Trophoblast cell (in vitro differentiated cells and primary cell): ENCODE measurements around the gene RAB6B.

ENCODE experiments used
- DNase-seq, 2 donors: peaks; one replicate each; pipeline ENCODE4 v3.0.0-alpha.2; 2016
- H2AFZ ChIP-seq: 2 replicates; pipeline ENCODE4 v1.6.1; 2013; ENCODE audit warnings: low read length, moderate library complexity, mild to moderate bottlenecking; ENCODE audit not compliant: insufficient read depth, poor library complexity
- H2AK5ac ChIP-seq: 2 replicates; pipeline ENCODE4 v1.6.1; 2013; ENCODE audit warnings: mild to moderate bottlenecking, low read length
- H2BK120ac ChIP-seq: 2 replicates; pipeline ENCODE4 v1.6.1; 2013; ENCODE audit warnings: low read length, mild to moderate bottlenecking, moderate library complexity; ENCODE audit not compliant: insufficient read depth, poor library complexity
- H2BK12ac ChIP-seq: 2 replicates; pipeline ENCODE4 v1.6.1; 2013; ENCODE audit warnings: mild to moderate bottlenecking, low read length, moderate library complexity
- H2BK5ac ChIP-seq: 2 replicates; pipeline ENCODE4 v1.6.1; 2013; ENCODE audit warnings: low read length, low read depth, moderate library complexity, mild to moderate bottlenecking; ENCODE audit not compliant: poor library complexity
- H3K14ac ChIP-seq: 2 replicates; pipeline ENCODE4 v1.6.1; 2013; ENCODE audit warnings: mild to moderate bottlenecking, low read length
- H3K18ac ChIP-seq: 2 replicates; pipeline ENCODE4 v1.6.1; 2013; ENCODE audit warnings: mild to moderate bottlenecking, low read length
- H3K23ac ChIP-seq: 2 replicates; pipeline ENCODE4 v1.6.1; 2013; ENCODE audit warnings: low read length
- H3K27ac ChIP-seq: 2 replicates; pipeline ENCODE4 v1.5.1; 2013; ENCODE audit warnings: low read depth, mild to moderate bottlenecking, inconsistent platforms, low read length, moderate library complexity
- H3K27me3 ChIP-seq: 2 replicates; pipeline ENCODE4 v1.6.1; 2013; ENCODE audit warnings: inconsistent platforms, mild to moderate bottlenecking, low read length, moderate library complexity; ENCODE audit not compliant: insufficient read depth
- H3K36me3 ChIP-seq, 2 experiments: 1 replicate in 1 of 2; 2 replicates in 1 of 2; pipeline ENCODE4 v1.6.1; 2013; ENCODE audit warnings: low read length in 2 of 2, mild to moderate bottlenecking in 2 of 2, moderate library complexity in 1 of 2; ENCODE audit not compliant: insufficient read depth in 2 of 2, control insufficient read depth in 1 of 2
- H3K4ac ChIP-seq: 2 replicates; pipeline ENCODE4 v1.6.1; 2013; ENCODE audit warnings: low read depth, mild to moderate bottlenecking, low read length, moderate library complexity
- H3K4me1 ChIP-seq, 2 experiments: 1 replicate in 1 of 2; 2 replicates in 1 of 2; pipeline ENCODE4 v1.6.1; 2013; ENCODE audit warnings: low read length in 2 of 2, mild to moderate bottlenecking in 2 of 2, moderate library complexity in 1 of 2; ENCODE audit not compliant: insufficient read depth in 2 of 2, control insufficient read depth in 1 of 2
- H3K4me2 ChIP-seq: 2 replicates; pipeline ENCODE4 v1.6.1; 2013; ENCODE audit warnings: inconsistent platforms, mild to moderate bottlenecking, low read length, moderate library complexity
- H3K4me3 ChIP-seq: 2 replicates; pipeline ENCODE4 v1.5.1; 2013; ENCODE audit warnings: mild to moderate bottlenecking, low read depth, low read length, inconsistent platforms
- H3K79me1 ChIP-seq: one replicate; pipeline ENCODE4 v1.6.1; 2013; ENCODE audit warnings: low read length
- H3K79me2 ChIP-seq: 2 replicates; pipeline ENCODE4 v1.6.1; 2013; ENCODE audit warnings: low read length, mild to moderate bottlenecking; ENCODE audit not compliant: control insufficient read depth, insufficient read depth, poor library complexity
- H3K9ac ChIP-seq: 2 replicates; pipeline ENCODE4 v1.6.1; 2013; ENCODE audit warnings: mild to moderate bottlenecking, low read length
- H3K9me3 ChIP-seq: 2 replicates; pipeline ENCODE4 v1.6.1; 2013; ENCODE audit warnings: low read depth, mild to moderate bottlenecking, control low read depth, inconsistent platforms, low read length; ENCODE audit not compliant: insufficient read depth
- H4K12ac ChIP-seq: 2 replicates; pipeline ENCODE4 v1.6.1; 2013; ENCODE audit warnings: low read depth, mild to moderate bottlenecking, low read length, moderate library complexity
- H4K8ac ChIP-seq: 2 replicates; pipeline ENCODE4 v1.6.1; 2013; ENCODE audit warnings: low read depth, mild to moderate bottlenecking, low read length, moderate library complexity
- H4K91ac ChIP-seq: one replicate; pipeline ENCODE4 v1.6.1; 2013; ENCODE audit warnings: low read depth, mild to moderate bottlenecking, low read length, moderate library complexity
- WGBS: extraction: QIAGEN DNeasy Blood & Tissue Kit; methylation state at CpG from one replicate; pipeline ENCODE4 v1.1.7; 2013; ENCODE audit warnings: missing lambda C conversion rate; ENCODE audit not compliant: insufficient read length, insufficient coverage; ENCODE audit errors: extremely low coverage; 5-methylcytosine and 5-hydroxymethylcytosine counted together

The RAB6B gene

DNA sequence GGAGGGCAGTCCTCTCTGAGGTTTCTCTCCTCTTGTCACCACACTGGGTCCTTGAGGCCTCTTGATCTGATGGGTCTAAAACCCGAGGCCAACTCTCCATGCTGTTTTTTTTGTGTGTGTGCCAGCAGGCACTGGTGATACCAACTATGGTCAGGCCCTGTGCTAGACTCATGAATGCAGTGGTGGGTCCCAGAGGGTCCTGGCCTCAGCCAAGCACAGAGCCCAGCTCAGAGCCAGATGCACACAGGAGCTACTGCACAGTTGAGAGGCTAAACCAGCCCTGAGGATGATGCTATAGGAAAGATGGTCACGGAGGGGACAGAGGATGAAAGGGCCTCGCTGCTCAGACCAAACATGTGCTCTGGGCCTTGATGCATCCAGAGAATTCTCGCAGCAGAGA is 33.5 kb downstream of the RAB6B start:
- Histone ChIP-seq H3K4me1 (no peaks in the 10 kb centered on the region), H4K12ac (no peak overlapping the region), H3K36me3 (no peaks in the 10 kb centered on the region), H3K14ac (no peak overlapping the region), H4K91ac (no peak overlapping the region), H2BK12ac (no peak overlapping the region), H3K27me3 (no peaks in the 10 kb centered on the region), H3K79me1 (no peaks in the 10 kb centered on the region), H3K27ac (no peak overlapping the region), H2BK120ac (no peak overlapping the region), H3K9ac (no peak overlapping the region), H2AFZ (no peak overlapping the region), H4K8ac (no peak overlapping the region), H3K4ac (no peak overlapping the region), H3K23ac (no peak overlapping the region), H3K4me2 (no peak overlapping the region), H2BK5ac (no peak overlapping the region), H3K9me3 (no peaks in the 10 kb centered on the region), H3K4me3 (no peak overlapping the region), H2AK5ac (no peak overlapping the region), H3K18ac (no peak overlapping the region), H3K79me2 (no peaks in the 10 kb centered on the region)
- WGBS: no CpG with 5 or more reads among the region's 4 CpGs
- no peak for DNase-seq

DNA sequence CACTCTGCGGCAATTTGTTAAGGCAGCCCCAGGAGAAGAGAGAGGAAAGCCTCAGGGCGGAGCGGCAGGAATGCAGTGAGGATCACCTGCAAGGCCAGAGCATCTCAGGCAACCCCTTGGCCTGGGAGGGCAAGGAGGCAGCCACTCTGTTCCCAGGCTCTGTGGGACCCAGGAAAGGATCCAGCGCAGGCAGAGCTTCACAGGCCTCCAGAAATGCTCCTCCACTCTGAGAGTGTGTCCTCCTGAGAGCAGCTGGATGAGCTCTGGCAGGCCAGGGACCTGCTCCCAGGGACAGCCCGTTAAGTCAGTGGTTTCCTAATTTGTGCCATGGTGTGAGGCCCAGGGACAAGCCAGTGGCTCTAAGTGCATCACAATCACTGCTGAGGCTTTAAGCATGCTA is 35.2 kb downstream of the RAB6B start:
- Histone ChIP-seq H3K4me1 (no peaks in the 10 kb centered on the region), H3K9me3 (no peaks in the 10 kb centered on the region), H3K9ac (no peak overlapping the region), H3K18ac (no peak overlapping the region), H3K4me3 (no peak overlapping the region), H3K23ac (no peak overlapping the region), H3K27me3 (no peaks in the 10 kb centered on the region), H2AK5ac (no peak overlapping the region), H2AFZ (no peak overlapping the region), H2BK5ac (no peak overlapping the region), H3K14ac (no peak overlapping the region), H3K27ac (no peak overlapping the region), H4K8ac (no peak overlapping the region), H3K4me2 (no peak overlapping the region), H4K12ac (no peak overlapping the region), H3K79me2 (no peaks in the 10 kb centered on the region), H3K4ac (no peak overlapping the region), H2BK12ac (no peak overlapping the region), H2BK120ac (no peak overlapping the region), H4K91ac (no peak overlapping the region), H3K36me3 (no peaks in the 10 kb centered on the region), H3K79me1 (no peaks in the 10 kb centered on the region)
- no peak for DNase-seq
- no CpG with 5 or more reads among the region's 5 CpGs for WGBS

DNA sequence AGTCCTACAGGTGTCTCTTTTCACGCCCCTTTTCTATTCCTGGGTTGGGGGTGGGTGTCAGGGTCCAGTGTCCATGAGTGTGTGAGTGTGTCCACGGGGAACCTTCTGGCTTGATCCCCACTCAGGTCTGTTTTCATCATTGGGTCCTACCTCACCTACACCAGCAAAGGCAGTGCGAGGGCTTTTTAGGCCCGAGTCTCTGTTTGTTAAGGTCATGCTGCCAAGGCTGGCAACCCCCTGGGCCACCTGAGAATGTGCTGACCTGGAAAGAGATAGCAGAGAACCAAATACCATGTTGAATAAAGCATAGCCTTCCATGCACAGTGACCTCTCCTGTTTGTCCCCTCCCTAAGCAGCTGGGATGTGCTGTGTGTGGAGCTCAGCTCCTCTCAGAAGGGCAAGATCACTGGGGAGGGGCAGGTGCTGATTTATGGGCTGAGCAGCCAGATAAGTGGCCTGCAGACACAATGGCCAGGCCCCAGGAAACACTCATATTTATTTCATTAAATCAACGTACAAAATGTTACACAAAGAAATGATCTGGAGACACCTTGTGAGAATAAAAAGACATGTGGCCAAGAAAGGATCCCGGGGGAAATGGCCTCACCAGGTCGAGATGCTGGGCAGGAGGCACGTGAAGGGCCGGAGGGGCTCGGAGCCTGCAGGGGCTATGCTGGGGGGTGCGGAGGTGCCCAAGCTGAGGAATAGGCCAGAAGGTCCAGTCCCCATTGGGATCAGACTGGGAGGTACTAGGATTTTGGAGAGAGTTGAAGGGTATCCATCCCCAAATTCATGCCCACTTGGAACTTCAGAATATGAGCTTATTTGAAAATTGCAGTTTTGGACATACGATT is 36.1 kb downstream of the RAB6B start:
- no peak overlapping the region for H3K4ac ChIP-seq

DNA sequence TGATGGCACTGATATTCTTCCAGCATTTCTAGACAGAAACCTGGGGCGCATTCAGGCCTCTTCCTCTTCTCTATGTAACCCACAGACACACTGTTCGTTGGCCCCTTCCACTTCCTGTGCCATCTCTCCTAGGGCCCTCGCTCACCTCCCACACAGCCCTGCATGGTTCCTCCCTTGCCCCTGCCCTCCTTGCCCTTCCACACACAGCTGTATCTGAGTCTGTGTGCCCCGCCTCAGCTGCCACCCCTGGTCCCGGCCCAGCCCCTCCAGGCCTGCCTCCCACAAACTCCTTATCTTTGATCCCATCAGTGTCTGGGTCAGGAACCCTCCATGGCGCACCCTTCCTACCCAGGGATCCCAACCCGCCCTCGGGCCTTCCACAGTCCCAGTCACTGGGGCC is 37.9 kb downstream of the RAB6B start:
- Histone ChIP-seq H3K4me2 (no peak overlapping the region), H2BK12ac (no peak overlapping the region), H3K27ac (no peak overlapping the region), H2BK120ac (no peak overlapping the region), H3K79me1 (no peaks in the 10 kb centered on the region), H3K23ac (no peak overlapping the region), H4K12ac (no peak overlapping the region), H3K36me3 (no peaks in the 10 kb centered on the region), H3K4ac (no peak overlapping the region), H4K91ac (no peak overlapping the region), H2AK5ac (no peak overlapping the region), H4K8ac (no peak overlapping the region), H3K4me1 (no peaks in the 10 kb centered on the region), H3K4me3 (no peak overlapping the region), H3K79me2 (no peaks in the 10 kb centered on the region), H3K9me3 (no peaks in the 10 kb centered on the region), H3K18ac (no peak overlapping the region), H2BK5ac (no peak overlapping the region), H3K9ac (no peak overlapping the region), H3K14ac (no peak overlapping the region), H3K27me3 (no peaks in the 10 kb centered on the region), H2AFZ (no peak overlapping the region)
- DNase-seq: no peak
- WGBS: no CpG with 5 or more reads among the region's 8 CpGs

More for the DNA sequence above, 36.1 kb downstream of the RAB6B start:
- Histone ChIP-seq H4K8ac (no peak overlapping the region), H3K4me1 (no peaks in the 10 kb centered on the region), H3K27me3 (no peaks in the 10 kb centered on the region), H2BK12ac (no peak overlapping the region), H3K4me3 (no peak overlapping the region), H3K9ac (no peak overlapping the region), H3K18ac (no peak overlapping the region), H2BK120ac (no peak overlapping the region), H3K9me3 (no peaks in the 10 kb centered on the region), H3K14ac (no peak overlapping the region), H3K27ac (no peak overlapping the region), H3K4me2 (no peak overlapping the region), H3K36me3 (no peaks in the 10 kb centered on the region), H3K79me2 (no peaks in the 10 kb centered on the region), H2BK5ac (no peak overlapping the region), H4K91ac (no peak overlapping the region), H2AFZ (no peak overlapping the region), H3K79me1 (no peaks in the 10 kb centered on the region), H2AK5ac (no peak overlapping the region), H3K23ac (no peak overlapping the region), H4K12ac (no peak overlapping the region)
- WGBS: no CpG with 5 or more reads among the region's 12 CpGs
- DNase-seq: no peak
